Sciatic nerve (tissue), 2 donors: ENCODE measurements around the gene HIPK3. TPM values are rescaled to one million over a fixed set of nuclear protein-coding genes. Genes with fewer than 3 reads are reported as not detected.
"Not testable (repeated sequence)": the region's sequence is repeated elsewhere in the genome, so short reads cannot be mapped to it uniquely, and the experiment has no call there.

Source experiments
- ATAC-seq: fragments of 200-7000 bp; cut with Tn5 transposase; one replicate; pipeline ENCODE4 v1.9.1; 2020; ENCODE audit warnings: mild to moderate bottlenecking, moderate library complexity
- DNase-seq: peaks from one replicate; pipeline ENCODE4 v3.0.0-alpha.2; 2020; ENCODE audit warnings: low spot score
- intact Hi-C: fragments of 100-400 bp; cut with DNase I; formaldehyde crosslinking; loops from one replicate; pipeline ENCODE4 v1.14.2; 2022
- total RNA-seq: library from RNA; stranded (reverse); fragmentation: NEBNext Ultra II Directional; extraction: Animal tissue kit (Norgen Biotek cat#: 25700); gene quantifications from one replicate; pipeline ENCODE4 v1.2.1, GENCODE V29; 2021
- donor health status: DM: no; HTN: no; CAD: no.
- donor health status: DM: no; HTN: no; CAD: no.

Gene HIPK3
- total RNA-seq, 1 donor from 2014 or later: 244 TPM

DNA sequence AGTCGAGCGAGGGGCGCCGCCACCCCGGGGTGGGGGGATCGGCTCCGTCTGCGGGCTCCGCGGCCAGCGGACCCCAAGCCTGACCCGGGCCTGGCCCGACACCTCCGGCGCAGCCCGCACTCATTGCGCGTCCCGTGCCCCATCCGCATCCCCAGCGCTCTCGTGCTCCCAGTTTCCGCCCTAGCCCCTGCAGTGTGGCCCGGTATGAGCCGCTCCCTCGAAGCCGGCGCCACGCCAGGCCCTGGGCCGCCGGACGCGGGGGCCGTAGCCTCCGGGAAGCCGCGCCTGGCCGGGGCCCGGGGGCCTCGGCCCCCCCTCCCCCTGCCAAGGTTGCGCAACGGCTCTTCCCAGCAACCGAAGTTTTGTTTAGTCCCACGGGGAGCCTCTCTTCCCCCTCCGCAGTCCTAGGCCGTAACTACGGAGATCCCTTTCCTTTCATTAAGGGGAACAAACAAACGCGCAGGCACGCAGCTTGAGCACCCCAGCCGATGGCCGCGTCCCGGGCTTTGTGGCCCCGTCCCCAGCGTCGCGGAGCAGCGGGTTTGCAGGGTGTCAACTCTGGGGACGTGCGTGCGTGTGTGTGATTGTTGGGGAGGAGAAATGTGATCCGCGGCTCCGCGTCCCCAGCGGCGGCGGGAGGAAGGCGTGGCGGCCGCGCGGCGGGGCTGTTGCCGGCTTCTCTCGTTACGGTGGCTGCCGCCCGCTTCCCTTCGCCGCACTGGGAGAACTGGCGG lies 883 bp downstream of the HIPK3 start:
- intact Hi-C loops: no loop called here
- ATAC-seq: peak; percentile 94
- peak; percentile 95 for DNase-seq

DNA sequence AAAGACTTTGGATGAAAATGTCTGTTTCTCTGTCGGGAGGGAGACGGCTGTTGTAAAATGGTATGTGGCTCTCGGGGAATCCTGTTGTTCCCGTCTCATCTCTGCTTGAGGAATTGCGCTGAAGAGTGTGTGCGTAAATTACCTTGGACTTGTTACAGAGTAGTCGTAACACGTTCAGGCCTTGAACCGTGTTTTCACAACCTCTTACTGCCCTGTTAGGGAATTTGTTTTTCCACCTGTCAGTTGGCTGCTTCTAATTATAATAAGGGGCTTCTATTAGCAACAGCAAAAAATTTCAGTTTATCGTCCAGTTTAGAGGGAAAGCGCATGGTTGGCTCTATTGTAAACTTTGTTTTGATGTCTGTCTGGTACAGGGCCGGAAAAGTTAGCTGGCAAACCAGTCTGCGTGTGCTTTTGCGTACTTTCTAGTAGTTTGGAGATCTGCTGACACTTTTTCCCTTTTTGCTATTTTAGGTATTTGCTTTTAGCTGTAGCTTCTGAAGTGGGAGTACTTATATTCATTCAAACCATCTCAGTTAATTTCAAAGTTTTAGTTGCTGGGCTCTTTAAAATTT lies 1.5 kb downstream of the HIPK3 start:
- no peak for DNase-seq
- ATAC-seq: peak; percentile 61
- intact Hi-C loops: no loop called here

DNA sequence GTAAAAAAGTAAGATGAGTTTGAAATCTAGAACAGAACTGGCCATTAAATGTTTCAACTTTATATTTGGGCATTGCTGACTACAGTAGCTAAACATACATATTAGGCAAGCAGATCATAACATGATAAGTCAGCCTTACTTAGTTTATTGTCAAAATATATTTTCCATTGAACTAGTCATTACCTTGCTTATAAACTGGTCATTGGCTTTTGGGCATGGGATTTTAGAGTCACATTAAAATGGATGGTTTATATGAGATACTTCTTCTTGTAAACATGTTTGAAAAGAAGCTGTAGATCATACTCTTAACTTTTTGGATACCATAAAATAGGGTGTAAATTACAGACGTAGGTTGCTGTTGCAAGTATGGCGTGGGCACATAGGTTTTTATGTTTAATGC lies 2.7 kb downstream of the HIPK3 start:
- DNase-seq (no peak), ATAC-seq (no peak)
- intact Hi-C loops: no loop called here

DNA sequence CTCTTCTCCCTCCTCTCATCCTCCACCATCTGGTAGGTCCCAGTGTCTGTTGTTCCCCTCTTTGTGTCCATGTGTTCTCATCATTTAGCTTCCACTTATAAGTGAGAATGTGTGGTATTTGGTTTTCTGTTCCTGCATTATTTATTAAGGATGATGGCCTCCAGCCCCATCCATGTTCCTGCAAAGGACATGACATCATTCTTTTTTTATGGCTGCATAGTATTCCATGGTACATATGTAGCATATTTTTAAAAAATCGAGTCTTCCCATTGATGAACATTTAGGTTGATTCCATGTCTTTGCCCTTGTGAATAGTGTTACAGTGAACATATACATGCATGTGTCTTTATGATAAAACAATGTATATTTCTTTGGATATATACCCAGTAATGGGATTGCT lies 4.2 kb downstream of the HIPK3 start:
- ATAC-seq, DNase-seq, intact Hi-C loops: not testable (repeated sequence)

DNA sequence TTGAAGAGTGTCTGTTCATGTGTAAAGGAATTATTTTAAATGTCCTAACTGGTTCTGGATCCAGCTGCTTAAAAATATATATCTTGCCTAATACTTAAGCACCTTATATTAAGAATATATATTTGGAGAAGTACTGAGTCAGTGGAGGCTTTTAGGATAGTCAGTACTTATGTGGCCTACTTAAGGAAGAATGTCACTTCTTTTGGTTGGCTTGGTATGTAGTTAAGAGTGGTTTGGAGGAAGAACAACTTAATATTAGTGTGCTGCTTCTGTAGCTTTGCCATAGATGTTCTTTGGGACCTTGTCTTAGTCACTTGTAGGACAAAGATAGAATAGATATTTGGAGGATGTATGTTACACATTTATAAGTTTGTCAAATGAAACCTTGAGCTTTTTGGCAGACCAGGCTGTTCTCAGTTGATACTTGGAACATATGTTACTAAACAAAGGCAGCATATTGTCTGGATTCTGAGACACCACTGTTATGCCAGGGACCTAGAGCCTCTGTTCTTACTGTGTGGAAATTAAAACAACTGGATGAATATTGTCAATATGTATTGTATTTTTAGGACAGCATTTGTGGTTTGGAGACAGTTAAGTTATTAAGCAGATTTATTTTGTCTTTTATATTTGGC lies 4.9 kb downstream of the HIPK3 start:
- ATAC-seq (no peak), DNase-seq (no peak)
- intact Hi-C loops: no loop called here

DNA sequence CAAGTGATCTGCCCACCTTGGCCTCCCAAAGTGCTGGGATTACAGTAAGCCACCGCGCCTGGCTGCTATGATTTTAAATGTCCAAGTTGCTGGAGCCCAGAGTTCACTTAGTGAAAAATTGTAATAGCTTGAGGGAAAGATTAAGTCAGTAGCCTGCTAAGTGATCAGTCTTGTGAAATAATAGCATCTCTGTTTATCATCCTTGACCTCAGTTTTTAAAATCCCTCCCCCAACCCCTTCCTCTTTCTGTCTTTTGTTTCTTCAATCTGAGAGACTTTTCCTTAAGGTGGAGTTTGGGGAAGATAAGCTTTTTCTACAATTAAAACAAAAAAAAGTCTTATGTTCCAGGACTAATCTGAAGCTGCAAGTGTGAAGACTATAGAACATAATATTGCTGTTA lies 6.4 kb downstream of the HIPK3 start:
- DNase-seq: no peak
- ATAC-seq: no peak
- intact Hi-C loops: no loop called here

DNA sequence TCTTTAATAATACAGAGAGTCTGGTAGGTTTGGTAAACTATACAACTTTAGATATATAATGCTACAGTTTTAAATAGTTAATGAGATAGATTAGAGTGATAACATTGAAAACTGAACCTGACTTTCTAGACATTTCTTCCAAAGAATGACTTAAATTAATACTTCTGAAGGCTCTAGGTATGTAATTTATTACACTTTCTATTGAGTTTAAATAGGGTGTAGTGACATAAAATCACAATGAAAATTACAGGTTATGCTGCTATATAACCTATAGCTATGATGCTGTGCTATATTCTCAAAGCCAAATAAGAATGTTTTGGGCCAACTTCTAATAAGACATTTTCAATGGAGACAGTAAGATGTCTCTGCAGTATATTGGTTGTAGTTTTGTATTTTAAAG lies 7.7 kb downstream of the HIPK3 start:
- no peak for DNase-seq
- intact Hi-C loops: no loop called here
- no peak for ATAC-seq

DNA sequence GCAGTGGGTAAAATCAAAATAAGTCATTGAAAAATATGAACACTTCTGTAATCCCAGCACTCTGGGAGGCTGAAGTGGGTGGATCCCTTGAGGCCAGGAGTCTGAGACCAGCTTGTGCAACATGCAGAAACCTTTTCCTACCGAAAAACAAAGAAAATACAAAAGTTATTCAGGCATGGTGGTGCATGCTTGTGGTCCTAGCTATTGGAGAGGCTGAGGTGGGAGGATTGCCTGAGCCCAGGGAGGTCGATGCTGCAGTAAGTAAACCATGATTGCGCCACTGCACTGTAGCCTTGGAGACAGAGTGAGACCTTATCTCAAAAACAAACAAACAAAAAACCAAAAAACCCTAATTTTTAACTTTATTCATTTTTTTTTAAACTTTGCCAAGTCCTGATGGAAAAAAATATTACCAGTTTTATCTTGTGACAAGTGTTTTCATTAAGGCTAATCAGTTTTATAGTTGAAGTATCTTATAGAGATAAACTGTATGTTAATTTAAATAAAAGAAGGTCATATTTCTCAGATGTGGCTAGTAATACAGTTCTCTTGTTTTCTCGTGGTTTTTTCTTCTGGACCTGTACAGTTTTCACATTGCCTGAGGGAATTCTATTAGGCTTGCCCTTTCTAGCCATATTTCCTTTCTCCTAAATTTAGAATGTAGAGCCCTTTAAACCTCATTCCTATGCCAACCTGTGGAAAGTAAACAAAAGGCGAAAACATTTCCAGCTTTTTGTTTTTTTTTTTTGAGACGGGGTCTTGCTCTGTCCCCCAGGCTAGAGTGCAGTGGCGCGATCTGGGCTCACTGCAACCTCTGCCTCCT lies 9.4 kb downstream of the HIPK3 start:
- ATAC-seq (peak; percentile 86), DNase-seq (no peak)
- intact Hi-C loops: no loop called here

DNA sequence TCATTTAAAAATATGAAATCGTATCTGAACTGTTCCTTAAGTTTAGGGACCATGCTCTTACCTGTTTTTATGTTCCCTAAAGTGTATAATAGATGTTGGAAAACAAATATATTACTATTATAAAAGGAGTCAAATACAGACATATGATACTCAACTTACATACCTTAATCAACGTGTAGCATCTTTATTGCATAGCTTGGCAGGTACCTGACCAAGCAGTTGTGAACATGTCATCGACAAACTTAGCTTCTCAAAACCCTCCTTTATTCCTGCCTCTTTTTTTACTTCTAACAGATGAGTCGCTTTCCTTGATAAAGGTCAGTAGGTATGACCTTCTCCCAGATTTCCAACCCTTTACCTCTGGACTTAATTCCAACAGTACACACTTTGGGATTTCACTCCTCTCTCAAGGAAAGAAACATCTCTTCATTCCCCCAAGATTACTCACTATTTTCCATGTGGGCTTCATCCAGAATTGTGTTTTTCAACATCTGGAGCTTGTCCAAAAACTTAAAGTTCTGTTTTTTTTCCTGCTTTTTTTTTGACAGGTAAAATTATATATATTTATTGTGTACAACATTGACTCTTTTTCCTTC lies 11.9 kb downstream of the HIPK3 start:
- no peak for DNase-seq
- intact Hi-C loops: no loop called here
- ATAC-seq: no peak

DNA sequence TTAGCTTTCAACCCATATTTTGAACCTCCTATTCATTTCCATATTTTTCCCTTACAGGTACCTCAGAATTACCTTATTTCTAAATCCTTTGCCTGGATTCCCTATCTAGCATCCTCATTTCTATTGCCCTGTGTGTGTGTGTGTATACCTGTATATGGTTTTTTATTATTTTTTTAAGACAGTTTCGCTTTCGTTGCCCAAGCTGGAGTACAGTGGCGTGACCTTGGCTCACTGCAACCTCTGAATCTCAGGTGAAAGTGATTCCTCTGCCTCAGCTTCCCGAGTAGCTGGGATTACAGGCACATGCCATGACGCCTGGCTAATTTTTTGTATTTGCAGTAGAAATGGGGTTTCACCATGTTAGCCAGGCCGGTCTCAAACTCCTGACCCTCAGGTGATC lies 12.6 kb downstream of the HIPK3 start:
- no peak for DNase-seq
- intact Hi-C loops: no loop called here
- ATAC-seq: no peak

DNA sequence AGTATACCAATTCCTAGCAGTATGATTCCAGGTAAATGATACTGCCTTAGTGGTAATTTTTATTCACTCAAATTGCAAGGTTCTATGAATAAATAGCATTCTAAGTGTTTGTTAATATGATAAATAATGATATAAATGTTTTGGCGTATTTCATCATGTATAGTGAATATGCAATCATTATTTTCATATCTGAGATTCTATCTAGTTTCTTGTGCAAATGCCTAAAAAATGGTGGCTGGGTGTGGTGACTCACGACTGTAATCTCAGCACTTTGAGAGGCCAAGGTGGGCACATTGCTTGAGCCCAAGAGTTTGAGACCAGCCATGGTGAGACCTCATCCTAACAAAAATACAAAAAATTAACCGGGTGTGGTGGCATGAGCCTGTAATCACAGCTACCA lies 13.9 kb downstream of the HIPK3 start:
- DNase-seq: no peak
- intact Hi-C loops: no loop called here
- no peak for ATAC-seq

DNA sequence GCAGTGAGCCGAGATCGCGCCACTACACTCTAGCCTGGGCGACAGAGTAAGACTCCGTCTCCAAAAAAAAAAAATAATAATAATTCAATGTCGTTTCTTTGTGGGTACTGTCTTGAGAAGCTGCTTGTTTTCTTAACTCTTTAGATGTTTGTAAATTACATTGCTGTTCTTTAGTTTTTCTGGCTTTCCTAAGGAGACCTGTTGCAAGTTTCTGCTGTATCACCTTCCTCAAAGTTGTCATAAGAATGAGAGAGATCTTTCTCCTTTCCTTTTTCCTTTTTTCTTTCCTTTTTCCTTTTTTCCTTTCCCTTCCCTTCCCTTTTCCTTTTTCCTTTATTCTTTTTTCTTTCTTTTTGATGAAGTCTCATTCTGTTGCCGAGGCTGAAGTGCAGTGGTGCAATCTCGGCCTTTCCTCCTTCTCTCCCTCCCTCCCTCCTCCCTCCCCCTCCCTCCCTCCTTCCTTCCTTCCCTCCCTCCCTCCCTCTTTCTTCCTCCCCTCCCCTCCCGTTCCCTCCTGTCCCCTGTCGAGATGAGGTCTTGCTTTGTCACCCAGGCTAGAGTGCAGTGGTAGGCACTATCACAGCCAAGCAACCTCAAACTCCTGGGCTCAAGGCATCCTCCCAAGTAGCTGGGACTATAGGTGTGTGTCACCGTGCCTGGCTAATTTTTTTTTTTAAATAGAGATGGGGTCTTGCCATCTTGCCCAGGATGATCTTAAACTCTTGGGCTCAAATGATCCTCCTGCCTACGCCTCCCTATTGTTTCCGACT lies 15.3 kb downstream of the HIPK3 start:
- intact Hi-C loops: no loop called here

DNA sequence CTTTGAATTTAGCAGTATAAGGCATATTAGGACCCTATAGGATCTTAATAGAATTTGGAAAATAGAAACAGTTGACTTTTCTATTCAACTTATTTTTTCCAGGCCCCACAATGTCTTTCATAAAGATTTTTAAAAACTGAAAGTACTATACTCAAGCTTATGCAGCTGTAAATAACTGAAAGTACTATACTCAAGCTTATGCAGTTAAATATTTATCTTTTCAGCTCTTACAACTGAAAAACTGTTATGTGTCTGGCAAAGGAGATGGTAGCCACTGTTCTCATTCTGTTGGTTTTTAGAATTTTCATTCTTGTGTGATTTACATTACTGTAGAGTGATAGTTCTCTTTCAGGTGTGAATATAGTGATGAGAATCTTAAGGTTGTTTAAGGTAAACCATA lies 16.5 kb downstream of the HIPK3 start:
- intact Hi-C loops: no loop called here
- ATAC-seq (no peak), DNase-seq (no peak)

More for the DNA sequence above, 15.3 kb downstream of the HIPK3 start:
- no peak for DNase-seq
- no peak for ATAC-seq

DNA sequence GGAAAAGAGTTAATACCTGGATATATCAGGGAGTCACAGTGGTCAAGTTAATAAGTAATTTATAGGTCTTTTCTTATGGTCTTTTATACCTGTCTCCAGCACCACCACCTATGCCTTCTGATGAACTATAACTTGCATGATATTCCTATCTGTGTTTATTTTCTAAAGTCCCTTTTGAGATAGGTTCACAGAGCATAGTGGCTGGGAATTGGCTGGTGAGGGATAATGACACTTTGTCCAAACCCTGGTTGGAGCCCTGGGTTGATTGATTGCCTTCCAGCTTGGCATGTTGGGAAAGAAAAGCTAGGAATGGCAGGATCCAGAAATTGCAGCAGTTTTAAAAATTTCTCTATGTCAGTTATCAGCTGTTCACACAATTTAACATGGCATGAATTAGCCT lies 23.2 kb downstream of the HIPK3 start:
- intact Hi-C loops: no loop called here
- ATAC-seq (no peak), DNase-seq (no peak)

DNA sequence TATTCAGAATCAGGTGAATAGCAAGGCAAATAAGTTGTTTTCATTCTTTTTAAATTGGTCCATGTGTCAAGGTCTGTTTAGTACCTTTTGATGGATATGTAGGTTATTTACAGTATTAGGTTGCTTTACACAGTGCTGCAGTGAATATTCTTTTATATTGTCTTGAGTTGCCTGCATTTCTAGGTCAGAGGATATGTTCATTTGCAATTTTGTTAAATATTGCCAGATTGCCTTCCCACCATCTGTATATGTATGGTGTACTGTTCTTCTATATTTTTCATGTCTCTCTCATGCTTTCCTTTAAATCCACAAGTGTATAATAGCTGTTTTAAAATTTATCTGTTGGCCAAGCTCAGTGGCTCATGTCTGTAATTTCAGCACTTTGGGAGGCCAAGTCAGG lies 24.6 kb downstream of the HIPK3 start:
- no peak for ATAC-seq
- no peak for DNase-seq
- intact Hi-C loops: no loop called here

DNA sequence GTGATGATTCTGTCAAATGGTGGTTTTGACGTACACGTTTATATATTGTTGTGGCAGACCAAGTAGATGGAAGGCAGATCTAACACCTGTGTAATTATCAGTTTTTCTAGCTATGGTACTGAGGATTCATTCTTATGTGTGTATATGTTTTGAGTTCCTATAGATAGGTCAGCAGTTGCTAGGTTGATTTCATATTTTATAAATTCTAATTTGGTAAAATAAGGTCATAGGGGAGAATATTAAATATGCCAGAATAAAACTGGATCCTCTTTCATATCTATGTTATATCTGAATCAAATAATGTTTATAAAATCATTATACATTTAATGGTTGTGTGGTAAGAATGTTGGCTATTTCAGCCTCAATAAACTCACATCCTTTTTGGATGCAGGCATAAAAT lies 27.6 kb downstream of the HIPK3 start:
- no peak for ATAC-seq
- intact Hi-C loops: no loop called here
- DNase-seq: no peak

DNA sequence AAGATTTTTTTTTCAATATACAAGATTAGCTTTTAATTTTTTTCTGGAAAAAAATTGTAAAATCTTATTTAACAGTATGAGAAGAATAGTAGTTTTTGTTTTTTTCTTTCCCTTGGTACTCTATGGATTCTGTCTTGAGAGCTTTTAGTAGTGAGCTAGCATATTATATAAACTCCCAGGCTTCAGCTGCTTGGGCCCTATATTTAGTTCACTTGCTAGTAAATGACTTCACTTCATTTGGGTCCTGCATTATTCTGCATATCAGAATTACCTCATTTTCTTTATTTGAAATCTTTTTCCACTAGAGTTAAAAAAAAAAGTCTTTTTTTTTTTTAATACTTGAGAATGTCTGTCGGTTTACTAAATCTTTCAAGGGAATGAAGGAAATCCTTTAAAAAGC lies 33.1 kb downstream of the HIPK3 start:
- ATAC-seq (no peak), DNase-seq (no peak)
- intact Hi-C loops: no loop called here

DNA sequence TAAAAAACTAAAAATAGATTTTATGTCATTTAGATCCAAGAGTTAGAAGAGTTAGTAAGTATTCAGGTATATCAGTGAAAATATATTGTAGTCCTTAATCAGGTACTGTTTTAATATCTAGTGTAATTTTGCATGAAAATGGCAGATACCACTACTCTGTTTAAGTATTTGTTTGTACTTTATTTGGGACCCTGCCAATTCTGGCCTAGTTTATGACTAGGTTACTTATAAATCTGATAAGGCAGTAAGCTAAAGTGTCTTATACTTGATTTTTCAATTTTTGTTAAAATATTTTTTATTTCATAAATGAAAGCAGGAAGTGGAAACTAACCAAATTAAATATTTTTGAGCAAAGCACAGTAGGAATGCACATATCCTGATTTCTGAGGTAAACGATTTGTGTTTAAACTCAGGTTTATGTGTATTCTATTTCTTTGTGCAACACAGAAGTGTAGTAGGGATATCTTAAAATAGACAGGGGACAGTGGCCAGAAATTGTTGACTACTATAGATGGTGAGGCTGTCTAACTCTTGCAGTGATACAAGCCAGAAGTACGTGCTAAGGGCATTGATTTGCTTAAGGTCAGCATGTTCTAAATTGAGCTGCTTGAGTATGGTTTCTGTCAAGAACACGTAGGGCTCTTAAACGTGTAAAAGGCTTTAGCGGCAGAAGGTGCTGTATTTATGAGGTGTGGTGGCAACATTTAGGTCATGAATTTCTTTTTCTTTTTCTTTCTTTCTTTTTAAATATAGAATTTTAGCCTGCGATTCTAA lies 34.0 kb downstream of the HIPK3 start:
- intact Hi-C loops: no loop called here

More for the DNA sequence above, 34.0 kb downstream of the HIPK3 start:
- ATAC-seq: peak; percentile 39
- DNase-seq: no peak
